HepG2 (cell line): ENCODE measurements around the gene HECTD4. TPM values are rescaled to one million over a fixed set of nuclear protein-coding genes. Genes with fewer than 3 reads are reported as not detected.

Source experiments
- ATAC-seq: fragments of 200-7000 bp; cut with Tn5 transposase; 3 replicates; pipeline ENCODE4 v1.9.1; 2020; ENCODE audit warnings: mild to moderate bottlenecking, moderate library complexity
- BruUV-seq: library from RNA; stranded (reverse); fragments of 400-500 nt; replicated peaks from 2 replicates; lab custom pipeline; 2021; lab: Mats Ljungman, UMichigan
- CTCF ChIA-PET: fragments of 300-600 bp; formaldehyde crosslinking; extraction: SDS; loops from one replicate; lab custom pipeline; 2021; ENCODE audit warnings: low total read pairs, inconsistent platforms, low intra/inter-chr PET ratio; lab: Yijun Ruan, JAX
- POLR2A ChIA-PET: fragments of 350-600 bp; sonication (Branson Sonifier 250); formaldehyde crosslinking; loops from one replicate; lab custom pipeline; 2020; ENCODE audit warnings: antibody characterized with exemption, inconsistent platforms; lab: Yijun Ruan, JAX
- DNase-seq: peaks from one replicate; pipeline ENCODE4 v3.0.0-alpha.2; 2015; ENCODE audit warnings: low spot score
- FAIRE-seq: peaks from 3 replicates; lab custom pipeline; 2011; peaks lifted over from hg19 to GRCh38; lab: Jason Lieb, UNC
- H2AFZ ChIP-seq: one replicate; pipeline ENCODE4 v1.6.1; 2011; ENCODE audit warnings: low read length, inconsistent platforms
- H3K27ac ChIP-seq: fragments of 300-600 bp; 3 replicates; pipeline ENCODE4 v1.8.0; 2011; ENCODE audit warnings: mixed run types, mild to moderate bottlenecking, mixed read lengths, low read length, inconsistent platforms; ENCODE audit not compliant: insufficient read depth; ENCODE audit errors: extremely low read length
- H3K27me3 ChIP-seq, 2 experiments: fragments of 200-600 bp in 1 of 2; 2 replicates in 1 of 2; 3 replicates in 1 of 2; pipeline versions ENCODE4 v1.6.0 to v1.8.0; 2011; ENCODE audit warnings: low read length in 2 of 2, mild to moderate bottlenecking in 2 of 2, moderate library complexity in 2 of 2, inconsistent platforms in 1 of 2; ENCODE audit not compliant: insufficient read depth in 2 of 2, control insufficient read depth in 1 of 2
- H3K36me3 ChIP-seq, 2 experiments: fragments of 200-600 bp in 1 of 2; replicated peaks in 1 of 2; 2 replicates in 1 of 2; 3 replicates in 1 of 2; pipeline versions ENCODE4 v1.5.1 to v1.8.0; 2011; ENCODE audit warnings: low read length in 2 of 2, inconsistent platforms in 1 of 2; ENCODE audit not compliant: insufficient read depth in 2 of 2, control insufficient read depth in 1 of 2
- H3K4me1 ChIP-seq: 2 replicates; pipeline ENCODE4 v1.5.1; 2012; ENCODE audit warnings: low read length, inconsistent platforms; ENCODE audit not compliant: insufficient read depth
- H3K4me2 ChIP-seq: 2 replicates; pipeline ENCODE4 v1.6.0; 2011; ENCODE audit warnings: low read depth, low read length, inconsistent platforms
- H3K4me3 ChIP-seq, 3 experiments: fragments of 200-600 bp in 1 of 3; sonication (generic), shearing (Covaris generic) in 1 of 3; replicated peaks in 1 of 3; 2 replicates each; pipeline ENCODE4 v1.5.1; 2011 to 2016; ENCODE audit warnings: low read length in 3 of 3, inconsistent platforms in 2 of 3, low read depth in 2 of 3, mild to moderate bottlenecking in 2 of 3, control low read depth in 1 of 3, mixed read lengths in 1 of 3; ENCODE audit not compliant: insufficient read depth in 1 of 3
- H3K79me2 ChIP-seq: one replicate; pipeline ENCODE4 v1.6.1; 2011; ENCODE audit warnings: low read length, inconsistent platforms; ENCODE audit not compliant: insufficient read depth
- H3K9ac ChIP-seq: 2 replicates; pipeline ENCODE4 v1.6.0; 2011; ENCODE audit warnings: mild to moderate bottlenecking, low read depth, low read length, inconsistent platforms; ENCODE audit not compliant: insufficient read depth
- H3K9me3 ChIP-seq: 2 replicates; pipeline ENCODE4 v1.5.1; 2012; ENCODE audit warnings: mild to moderate bottlenecking, low read length
- H4K20me1 ChIP-seq: 2 replicates; pipeline ENCODE4 v1.6.0; 2011; ENCODE audit warnings: inconsistent platforms, mild to moderate bottlenecking, low read length, moderate library complexity; ENCODE audit not compliant: insufficient read depth
- AGO2 ChIP-seq: fragments of 200-400 bp; formaldehyde crosslinking; optimal IDR thresholded peaks from 2 replicates; pipeline ENCODE3; 2017; ENCODE audit warnings: mild to moderate bottlenecking, low read depth, low read length, moderate library complexity
- HMG20B ChIP-seq: conservative IDR thresholded peaks from 2 replicates; pipeline ENCODE4 v1.6.1; 2016; ENCODE audit warnings: missing genetic modification reagents, missing compliant biosample characterization
- KDM6A ChIP-seq: IDR thresholded peaks from 2 replicates; pipeline ENCODE4 v1.6.1; 2016; ENCODE audit warnings: low read depth
- MEIS2 ChIP-seq: sonication (generic); formaldehyde crosslinking; IDR thresholded peaks from 2 replicates; pipeline ENCODE4 v1.9.0; 2021; ENCODE audit warnings: mild to moderate bottlenecking, missing genetic modification reagents
- MXD4 ChIP-seq: IDR thresholded peaks from 2 replicates; pipeline ENCODE4 v1.6.1; 2016; ENCODE audit warnings: mild to moderate bottlenecking, missing biosample characterization, missing genetic modification reagents
- PHF20 ChIP-seq: sonication (generic); formaldehyde crosslinking; IDR thresholded peaks from 2 replicates; pipeline ENCODE4 v1.5.0; 2020; ENCODE audit warnings: mild to moderate bottlenecking, missing genetic modification reagents
- RBM22 ChIP-seq: fragments of 200-400 bp; formaldehyde crosslinking; optimal IDR thresholded peaks from 2 replicates; pipeline ENCODE3; 2017; ENCODE audit warnings: mild to moderate bottlenecking, low read length, moderate library complexity
- SATB2 ChIP-seq: sonication (generic); formaldehyde crosslinking; IDR thresholded peaks from 2 replicates; pipeline ENCODE4 v1.5.0; 2020; ENCODE audit warnings: missing genetic modification reagents
- TSC22D2 ChIP-seq: sonication (generic); formaldehyde crosslinking; IDR thresholded peaks from 2 replicates; pipeline ENCODE4 v1.5.1; 2020; ENCODE audit warnings: missing genetic modification reagents, mild to moderate bottlenecking, borderline replicate concordance
- ZBTB39 ChIP-seq: sonication (generic); formaldehyde crosslinking; IDR thresholded peaks from 2 replicates; pipeline ENCODE4 v1.5.0; 2020; ENCODE audit warnings: missing genetic modification reagents
- ZNF317 ChIP-seq: sonication (generic); formaldehyde crosslinking; IDR thresholded peaks from 2 replicates; pipeline ENCODE4 v1.5.0; 2020; ENCODE audit warnings: mild to moderate bottlenecking, missing genetic modification reagents
- ZNF644 ChIP-seq: IDR thresholded peaks from 2 replicates; pipeline ENCODE4 v1.6.1; 2016; ENCODE audit warnings: low read depth
- ZNF691 ChIP-seq: sonication (generic); formaldehyde crosslinking; IDR thresholded peaks from 2 replicates; pipeline ENCODE4 v1.4.0; 2020; ENCODE audit warnings: missing genetic modification reagents, low read depth, mild to moderate bottlenecking, borderline replicate concordance
- ZNF792 ChIP-seq: IDR thresholded peaks from 2 replicates; pipeline ENCODE4 v1.6.1; 2016
- ZSCAN21 ChIP-seq: sonication (generic); formaldehyde crosslinking; IDR thresholded peaks from 2 replicates; pipeline ENCODE4 v1.8.0; 2022; ENCODE audit warnings: mild to moderate bottlenecking, missing genetic modification reagents, moderate library complexity, borderline replicate concordance
- ZSCAN31 ChIP-seq: sonication (generic); formaldehyde crosslinking; IDR thresholded peaks from 2 replicates; pipeline ENCODE4 v1.5.0; 2020; ENCODE audit warnings: low read depth, mild to moderate bottlenecking, missing genetic modification reagents
- WGBS: methylation state at CpG from one replicate; pipeline ENCODE4 v1.1.6; 2017; ENCODE audit warnings: low lambda C conversion rate; 5-methylcytosine and 5-hydroxymethylcytosine counted together
- in situ Hi-C: cut with HindIII; loops from 2 replicates; pipeline ENCODE4 v1.10.0; 2017; ENCODE audit warnings: low pct_unique_long_range_greater_than_20kb; ENCODE audit not compliant: extremely low pct_ligation_motif_present
- intact Hi-C: fragments of 100-400 bp; cut with micrococcal nuclease; formaldehyde crosslinking; loops from one replicate; pipeline ENCODE4 v1.10.0; 2022; ENCODE audit not compliant: unreplicated experiment
- polyA plus RNA-seq, 8 experiments: library from polyadenylated mRNA; depleted of rRNA in 3 of 8; stranded (reverse) in 7 of 8; unstranded in 1 of 8; fragments of >200 nt; fragmentation: Illumina TruSeq in 4 of 8; extraction: Trizol in 4 of 8; gene quantifications; 2 replicates each; pipeline versions ENCODE4 v1.2.1 to v1.2.3, GENCODE V29; 2011 to 2016; ENCODE audit warnings: low read depth in 4 of 8, missing spikeins in 1 of 8, mixed read lengths in 1 of 8; ENCODE audit not compliant: insufficient read depth in 1 of 8
- total RNA-seq, 5 experiments: library from RNA; depleted of rRNA; stranded (reverse); fragments of >200 nt; fragmentation: Illumina TruSeq; extraction: Trizol; gene quantifications; 2 replicates each; pipeline ENCODE4 v1.2.3, GENCODE V29; 2016; ENCODE audit warnings: low read depth in 1 of 5

Gene HECTD4
- total and polyA plus RNA-seq, 2 of the 13 experiments (the other 11 are each of a cell fraction or from before 2014, with no cell fraction given) = 9.0 to 11.4 TPM

GRCh38 chr12:112126911-112127310 is 255.3 kb downstream of the HECTD4 start:
- no TSS peak for BruUV-seq
- POLR2A ChIA-PET = interaction anchor here (2.5 to 7.1 kb wide), 2 partner anchors 11 to 18 kb away, joined by 51 to 85 read pairs; partner anchors contain the start of gene NAA25
- H4K20me1 ChIP-seq = no peaks in the 10 kb centered on the region
- no peak for ATAC-seq
- no peak for DNase-seq
- TF ChIP-seq ZBTB39 = no peak
- TF ChIP-seq, all 625 proteins: peak for 0
- H3K36me3 ChIP-seq = no peaks in the 10 kb centered on the region; a peak in 1 of 5 replicates
- no peak overlapping the region for H2AFZ ChIP-seq
- H3K4me3 ChIP-seq = no peak overlapping the region
- peaks cover 61% of the 10 kb centered on the region for H3K4me1 ChIP-seq
- H3K9me3 ChIP-seq = no peaks in the 10 kb centered on the region
- peaks cover 10% of the 10 kb centered on the region for H3K79me2 ChIP-seq
- WGBS = 97% methylated on average over 7 of the region's 7 CpGs
- H3K9ac ChIP-seq = no peak overlapping the region
- H3K27me3 ChIP-seq = no peaks in the 10 kb centered on the region
- in situ Hi-C loops (no loop called here), intact Hi-C loops (no loop called here)
- FAIRE-seq = no peak
- CTCF ChIA-PET = no interaction called here
- peak overlapping the region; percentile 96 for H3K4me2 ChIP-seq
- no peak overlapping the region for H3K27ac ChIP-seq

GRCh38 chr12:112126000-112126438 is 256.2 kb downstream of the HECTD4 start:
- POLR2A ChIA-PET = interaction anchor here (0.5 to 7.1 kb wide), 6 partner anchors 10 to 440 kb away, joined by 3 to 85 read pairs (median 6); partner anchors contain the start of genes ACAD10, BRAP, ERP29 and NAA25
- FAIRE-seq = no peak
- no peaks in the 10 kb centered on the region for H3K27me3 ChIP-seq
- peak overlapping the region; percentile 79 to 93 (median 81) for H3K4me3 ChIP-seq
- H2AFZ ChIP-seq = no peak overlapping the region
- no peak for DNase-seq
- H3K9me3 ChIP-seq = no peaks in the 10 kb centered on the region
- H3K9ac ChIP-seq = peak overlapping the region; percentile 89
- H4K20me1 ChIP-seq = no peaks in the 10 kb centered on the region
- H3K36me3 ChIP-seq = no peaks in the 10 kb centered on the region
- WGBS = 2% methylated on average over 12 of the region's 25 CpGs
- H3K4me2 ChIP-seq = peak overlapping the region; percentile 96
- intact Hi-C loops = no loop called here
- no TSS peak for BruUV-seq
- CTCF ChIA-PET = no interaction called here
- in situ Hi-C loops = no loop called here
- H3K4me1 ChIP-seq = peaks cover 60% of the 10 kb centered on the region
- no peak for ATAC-seq
- H3K27ac ChIP-seq = peak overlapping the region; percentile 61
- H3K79me2 ChIP-seq = peaks cover 10% of the 10 kb centered on the region
- TF ChIP-seq HMG20B (no peak), ZNF792 (no peak), TSC22D2 (no peak), ZNF317 (CRISPR knock-in tag) (no peak), ZNF691 (CRISPR knock-in tag) (no peak), MXD4 (CRISPR knock-in tag) (no peak), PHF20 (CRISPR knock-in tag) (no peak), KDM6A (CRISPR knock-in tag) (no peak), ZNF644 (CRISPR knock-in tag) (no peak), RBM22 (no peak), ZSCAN21 (CRISPR knock-in tag) (no peak), SATB2 (no peak), MEIS2 (CRISPR knock-in tag) (no peak), ZSCAN31 (CRISPR knock-in tag) (0 out of 2 replicates have a peak, but pooled peaks have one; percentile 8), AGO2 (peak; percentile 34)
